NCI-H524 treated with DMSO at 0.1 percent for 48 hours (cell line): ENCODE results near the gene NKX1-1.

Experiments
- DNase-seq: peaks from one replicate; lab custom pipeline; 2025; lab: John Stamatoyannopoulos, UW

NKX1-1 gene

GRCh38 chr4:1416948-1417260 is 10.7 kb upstream of the NKX1-1 start:
- DNase-seq: no peak

- no peak for DNase-seq
Measured at GRCh38 chr4:1416051-1416947, 10.1 kb upstream of the NKX1-1 start.

GRCh38 chr4:1415681-1415981 is 9.4 kb upstream of the NKX1-1 start:
- DNase-seq: no peak

GRCh38 chr4:1414831-1415680 is 8.8 kb upstream of the NKX1-1 start:
- no peak for DNase-seq

GRCh38 chr4:1413687-1414479 is 7.6 kb upstream of the NKX1-1 start:
- no peak for DNase-seq

- no peak for DNase-seq
Measured at GRCh38 chr4:1413204-1413663, 7.0 kb upstream of the NKX1-1 start.

- no peak for DNase-seq
Measured at GRCh38 chr4:1412376-1413203, 6.3 kb upstream of the NKX1-1 start.

- DNase-seq: no peak
Measured at GRCh38 chr4:1411436-1412375, 5.5 kb upstream of the NKX1-1 start.

GRCh38 chr4:1410491-1411325 is 4.5 kb upstream of the NKX1-1 start:
- no peak for DNase-seq

GRCh38 chr4:1409491-1410425 is 3.5 kb upstream of the NKX1-1 start:
- DNase-seq: no peak

GRCh38 chr4:1409079-1409478 is 2.8 kb upstream of the NKX1-1 start:
- DNase-seq: no peak

GRCh38 chr4:1408418-1408817 is 2.2 kb upstream of the NKX1-1 start:
- no peak for DNase-seq

- DNase-seq: no peak
Measured at GRCh38 chr4:1407657-1408333, 1.6 kb upstream of the NKX1-1 start.

GRCh38 chr4:1406981-1407656 is 877 bp upstream of the NKX1-1 start:
- DNase-seq: no peak

- DNase-seq: no peak
Measured at GRCh38 chr4:1405636-1406393, 427 bp downstream of the NKX1-1 start.

- no peak for DNase-seq
Measured at GRCh38 chr4:1405254-1405635, 997 bp downstream of the NKX1-1 start.
